GM23338 (cell line): ENCODE data around the gene TERT. TPM values are rescaled to one million over a fixed set of nuclear protein-coding genes. Genes with fewer than 3 reads are reported as not detected.

Experiments
- ATAC-seq: fragments of 200-7000 bp; cut with Tn5 transposase; 3 replicates; pipeline ENCODE4 v1.9.1; 2020
- DNase-seq: peaks from one replicate; pipeline ENCODE4 v3.0.0-alpha.2; 2015; ENCODE audit warnings: low spot score
- H2AFZ ChIP-seq: fragments of 200-600 bp; sonication (generic); 2 replicates; pipeline ENCODE4 v1.8.0; 2016; ENCODE audit warnings: antibody characterized with exemption, mild to moderate bottlenecking, moderate library complexity
- H3F3A ChIP-seq: fragments of 200-600 bp; sonication (generic); replicated peaks from 2 replicates; pipeline ENCODE4 v1.8.0; 2017; ENCODE audit warnings: antibody characterized with exemption, mixed run types, low read depth
- H3K27ac ChIP-seq: fragments of 200-600 bp; sonication (generic); 2 replicates; pipeline ENCODE4 v1.6.1; 2016; ENCODE audit warnings: low read depth
- H3K27me3 ChIP-seq: fragments of 200-600 bp; sonication (generic); 2 replicates; pipeline ENCODE4 v1.8.0; 2016; ENCODE audit warnings: mild to moderate bottlenecking, mixed run types, moderate library complexity; ENCODE audit not compliant: insufficient read depth
- H3K36me3 ChIP-seq: fragments of 200-600 bp; sonication (generic); 2 replicates; pipeline ENCODE4 v1.8.0; 2016; ENCODE audit warnings: mild to moderate bottlenecking; ENCODE audit not compliant: insufficient read depth
- H3K4me1 ChIP-seq: fragments of 200-600 bp; sonication (generic); 2 replicates; pipeline ENCODE4 v1.8.0; 2016; ENCODE audit warnings: mild to moderate bottlenecking, moderate library complexity; ENCODE audit not compliant: insufficient read depth
- H3K4me2 ChIP-seq: fragments of 200-600 bp; sonication (generic); 2 replicates; pipeline ENCODE4 v1.7.1; 2017; ENCODE audit warnings: mixed run types
- H3K4me3 ChIP-seq: fragments of 200-600 bp; sonication (generic); 2 replicates; pipeline ENCODE4 v1.6.1; 2016; ENCODE audit warnings: mixed run types
- H3K79me2 ChIP-seq: fragments of 200-600 bp; sonication (generic); replicated peaks from 2 replicates; pipeline ENCODE4 v1.8.0; 2017; ENCODE audit warnings: mild to moderate bottlenecking; ENCODE audit not compliant: insufficient read depth
- H3K9me2 ChIP-seq: fragments of 200-600 bp; sonication (generic); 2 replicates; pipeline ENCODE4 v1.8.0; 2017; ENCODE audit not compliant: insufficient read depth
- H4K20me1 ChIP-seq: fragments of 200-600 bp; sonication (generic); replicated peaks from 2 replicates; pipeline ENCODE4 v1.8.0; 2017; ENCODE audit warnings: mild to moderate bottlenecking; ENCODE audit not compliant: insufficient read depth
- H3K27ac Mint-ChIP-seq: 2 replicates; pipeline ENCODE4 v1.8.0; 2020; ENCODE audit warnings: inconsistent platforms, mild to moderate bottlenecking, moderate library complexity, mixed read lengths
- H3K27me3 Mint-ChIP-seq: 3 replicates; pipeline ENCODE4 v1.8.0; 2022; ENCODE audit warnings: low read depth, mild to moderate bottlenecking, moderate library complexity, mixed read lengths, inconsistent platforms; ENCODE audit not compliant: insufficient read depth, poor library complexity
- H3K36me3 Mint-ChIP-seq: 3 replicates; pipeline ENCODE4 v1.8.0; 2021; ENCODE audit warnings: low read depth, mild to moderate bottlenecking, inconsistent platforms, moderate library complexity, mixed read lengths
- H3K4me1 Mint-ChIP-seq: 3 replicates; pipeline ENCODE4 v1.8.0; 2020; ENCODE audit warnings: mild to moderate bottlenecking, inconsistent platforms, mixed read lengths
- H3K4me3 Mint-ChIP-seq: 3 replicates; pipeline ENCODE4 v1.8.0; 2021; ENCODE audit warnings: moderate library complexity, mild to moderate bottlenecking, inconsistent platforms, mixed read lengths
- H3K9me3 Mint-ChIP-seq: 3 replicates; pipeline ENCODE4 v1.8.0; 2020; ENCODE audit warnings: moderate library complexity, mild to moderate bottlenecking, inconsistent platforms, mixed read lengths
- CREB1 ChIP-seq: fragments of 250-450 bp; sonication (Bioruptor Pico); IDR thresholded peaks from 2 replicates; pipeline ENCODE4 v1.5.0; 2020; ENCODE audit warnings: low read depth, mild to moderate bottlenecking, moderate library complexity
- EZH2 ChIP-seq: fragments of 200-600 bp; sonication (generic); IDR thresholded peaks from one replicate; pipeline ENCODE4 v1.8.0; 2017; ENCODE audit warnings: antibody characterized with exemption, mild to moderate bottlenecking, low read depth; ENCODE audit not compliant: unreplicated experiment
- EZH2phosphoT487 ChIP-seq: fragments of 200-600 bp; sonication (generic); IDR thresholded peaks from one replicate; pipeline ENCODE4 v1.8.1; 2018; ENCODE audit warnings: antibody characterized with exemption; ENCODE audit not compliant: unreplicated experiment
- JUNB ChIP-seq: IDR thresholded peaks from one replicate; pipeline ENCODE4 v1.6.1; 2016; ENCODE audit warnings: antibody characterized with exemption; ENCODE audit not compliant: unreplicated experiment
- NANOG ChIP-seq: IDR thresholded peaks from 2 replicates; pipeline ENCODE4 v1.6.1; 2016; ENCODE audit warnings: antibody characterized with exemption, borderline replicate concordance
- POLR2AphosphoS5 ChIP-seq: IDR thresholded peaks from 2 replicates; pipeline ENCODE4 v1.6.1; 2016; ENCODE audit warnings: antibody characterized with exemption, low read depth
- STAT1 ChIP-seq: IDR thresholded peaks from one replicate; pipeline ENCODE4 v1.6.1; 2016; ENCODE audit warnings: antibody characterized with exemption; ENCODE audit not compliant: unreplicated experiment
- ZNF114 ChIP-seq: fragments of 250-450 bp; sonication (Bioruptor Pico); IDR thresholded peaks from 2 replicates; pipeline ENCODE4 v1.5.0; 2020; ENCODE audit warnings: mild to moderate bottlenecking, moderate library complexity
- ZNF331 ChIP-seq: fragments of 250-450 bp; sonication (Bioruptor Pico); IDR thresholded peaks from 2 replicates; pipeline ENCODE4 v1.5.0; 2020; ENCODE audit warnings: low read depth, mild to moderate bottlenecking, moderate library complexity
- polyA plus RNA-seq: library from polyadenylated mRNA; unstranded; fragments of >200 nt; fragmentation: Nextera tagmentation; extraction: Ambion mirVana; gene quantifications from 2 replicates; pipeline ENCODE4 v1.2.1, GENCODE V29; 2016
- total RNA-seq: library from RNA; depleted of rRNA; stranded (reverse); fragments of >200 nt; shearing (Covaris generic); gene quantifications from 2 replicates; pipeline ENCODE4 v1.2.3, GENCODE V29; 2014
- TF ChIP-seq, protein P1 (sequence below): IDR thresholded peaks from one replicate; pipeline ENCODE4 v1.6.1; 2018; ENCODE audit warnings: antibody characterized with exemption; ENCODE audit not compliant: unreplicated experiment
- TF ChIP-seq, protein P2 (sequence below): IDR thresholded peaks from 2 replicates; pipeline ENCODE4 v1.6.1; 2016; ENCODE audit warnings: antibody characterized with exemption
- TF ChIP-seq, protein P3 (sequence below), 2 experiments: fragments of 200-600 bp in 1 of 2; sonication (generic) in 1 of 2; conservative IDR thresholded peaks; 2 replicates each; pipeline versions ENCODE4 v1.5.1 to v1.6.1; 2016 to 2017; ENCODE audit warnings: antibody characterized with exemption in 2 of 2, low read depth in 2 of 2, mild to moderate bottlenecking in 2 of 2, moderate library complexity in 1 of 2
- TF ChIP-seq, protein P4 (sequence below): fragments of 250-450 bp; sonication (Bioruptor Pico); IDR thresholded peaks from 2 replicates; pipeline ENCODE4 v1.5.0; 2020; ENCODE audit warnings: mild to moderate bottlenecking, moderate library complexity

The TERT gene
- total and polyA plus RNA-seq, 2 experiments from 2014 or later, result 9.8 to 46.4 TPM

DNA sequence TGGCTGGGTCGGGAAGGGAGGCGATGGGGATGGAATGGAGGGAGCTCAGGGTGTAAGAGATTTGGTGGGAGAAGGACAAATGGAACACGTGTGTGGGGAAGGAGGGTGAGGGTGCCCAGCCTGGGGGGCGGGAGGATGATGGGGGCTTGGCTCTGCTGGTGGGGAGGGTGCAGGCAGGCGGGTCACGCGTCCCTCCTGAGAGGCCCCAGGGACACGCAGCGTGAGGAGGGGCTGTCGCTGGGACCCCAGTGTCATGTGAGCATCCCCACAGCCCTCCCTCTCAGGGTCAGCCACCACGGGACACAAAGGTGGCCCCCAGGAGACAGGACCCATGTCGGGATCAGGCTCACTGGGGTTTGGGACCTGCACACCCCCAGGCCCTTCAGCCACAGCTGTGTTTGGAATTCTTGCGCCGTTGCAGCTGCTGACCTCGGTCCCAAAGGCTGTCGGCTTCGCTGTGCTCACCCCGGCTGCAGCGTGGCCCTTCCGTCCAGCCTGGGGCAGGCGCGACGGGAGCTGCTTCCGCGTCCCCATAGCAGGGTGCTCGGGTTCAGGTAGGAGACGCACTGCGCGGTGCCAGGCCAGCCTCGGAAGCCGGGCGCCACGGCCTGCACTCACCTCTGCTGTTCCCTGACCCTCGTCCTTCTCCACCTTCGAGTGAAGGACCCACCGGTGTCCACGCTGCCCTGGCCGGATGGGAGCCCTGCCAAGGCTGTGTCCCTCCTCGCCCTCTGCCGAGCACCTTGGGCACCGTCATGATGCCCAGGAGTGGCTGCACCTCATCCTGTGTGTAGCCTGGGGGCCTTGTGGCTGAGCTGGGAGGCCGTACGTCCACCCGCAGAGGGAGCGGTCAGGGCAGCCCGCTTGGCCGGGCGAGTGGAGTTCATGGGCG is 88.1 kb downstream of the TERT start:
- Mint-ChIP-seq H3K27me3 (peaks cover 6% of the 10 kb centered on the region), H3K4me3 (no peak overlapping the region), H3K9me3 (no peaks in the 10 kb centered on the region), H3K36me3 (no peaks in the 10 kb centered on the region), H3K4me1 (peaks cover 9% of the 10 kb centered on the region), H3K27ac (no peak overlapping the region)
- Histone ChIP-seq H3K4me2 (no peak overlapping the region), H3K4me1 (no peaks in the 10 kb centered on the region), H3F3A (no peaks in the 10 kb centered on the region), H3K4me3 (no peak overlapping the region), H4K20me1 (no peaks in the 10 kb centered on the region; the same call in 1 of the 2 replicates), H3K27ac (no peak overlapping the region), H3K79me2 (no peaks in the 10 kb centered on the region), H3K27me3 (no peaks in the 10 kb centered on the region), H3K36me3 (no peaks in the 10 kb centered on the region), H3K9me2 (no peaks in the 10 kb centered on the region), H2AFZ (no peak overlapping the region)
- ATAC-seq (no peak), DNase-seq (no peak)
- TF ChIP-seq, protein P1, sequence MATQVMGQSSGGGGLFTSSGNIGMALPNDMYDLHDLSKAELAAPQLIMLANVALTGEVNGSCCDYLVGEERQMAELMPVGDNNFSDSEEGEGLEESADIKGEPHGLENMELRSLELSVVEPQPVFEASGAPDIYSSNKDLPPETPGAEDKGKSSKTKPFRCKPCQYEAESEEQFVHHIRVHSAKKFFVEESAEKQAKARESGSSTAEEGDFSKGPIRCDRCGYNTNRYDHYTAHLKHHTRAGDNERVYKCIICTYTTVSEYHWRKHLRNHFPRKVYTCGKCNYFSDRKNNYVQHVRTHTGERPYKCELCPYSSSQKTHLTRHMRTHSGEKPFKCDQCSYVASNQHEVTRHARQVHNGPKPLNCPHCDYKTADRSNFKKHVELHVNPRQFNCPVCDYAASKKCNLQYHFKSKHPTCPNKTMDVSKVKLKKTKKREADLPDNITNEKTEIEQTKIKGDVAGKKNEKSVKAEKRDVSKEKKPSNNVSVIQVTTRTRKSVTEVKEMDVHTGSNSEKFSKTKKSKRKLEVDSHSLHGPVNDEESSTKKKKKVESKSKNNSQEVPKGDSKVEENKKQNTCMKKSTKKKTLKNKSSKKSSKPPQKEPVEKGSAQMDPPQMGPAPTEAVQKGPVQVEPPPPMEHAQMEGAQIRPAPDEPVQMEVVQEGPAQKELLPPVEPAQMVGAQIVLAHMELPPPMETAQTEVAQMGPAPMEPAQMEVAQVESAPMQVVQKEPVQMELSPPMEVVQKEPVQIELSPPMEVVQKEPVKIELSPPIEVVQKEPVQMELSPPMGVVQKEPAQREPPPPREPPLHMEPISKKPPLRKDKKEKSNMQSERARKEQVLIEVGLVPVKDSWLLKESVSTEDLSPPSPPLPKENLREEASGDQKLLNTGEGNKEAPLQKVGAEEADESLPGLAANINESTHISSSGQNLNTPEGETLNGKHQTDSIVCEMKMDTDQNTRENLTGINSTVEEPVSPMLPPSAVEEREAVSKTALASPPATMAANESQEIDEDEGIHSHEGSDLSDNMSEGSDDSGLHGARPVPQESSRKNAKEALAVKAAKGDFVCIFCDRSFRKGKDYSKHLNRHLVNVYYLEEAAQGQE, result no peak
- TF ChIP-seq CREB1 (CRISPR knock-in tag) (no peak), EZH2phosphoT487 (no peak), NANOG (no peak), ZNF114 (CRISPR knock-in tag) (no peak), STAT1 (no peak), POLR2AphosphoS5 (no peak), EZH2 (no peak), ZNF331 (CRISPR knock-in tag) (no peak), JUNB (no peak)
- TF ChIP-seq, protein P2, sequence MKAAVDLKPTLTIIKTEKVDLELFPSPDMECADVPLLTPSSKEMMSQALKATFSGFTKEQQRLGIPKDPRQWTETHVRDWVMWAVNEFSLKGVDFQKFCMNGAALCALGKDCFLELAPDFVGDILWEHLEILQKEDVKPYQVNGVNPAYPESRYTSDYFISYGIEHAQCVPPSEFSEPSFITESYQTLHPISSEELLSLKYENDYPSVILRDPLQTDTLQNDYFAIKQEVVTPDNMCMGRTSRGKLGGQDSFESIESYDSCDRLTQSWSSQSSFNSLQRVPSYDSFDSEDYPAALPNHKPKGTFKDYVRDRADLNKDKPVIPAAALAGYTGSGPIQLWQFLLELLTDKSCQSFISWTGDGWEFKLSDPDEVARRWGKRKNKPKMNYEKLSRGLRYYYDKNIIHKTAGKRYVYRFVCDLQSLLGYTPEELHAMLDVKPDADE, result no peak
- TF ChIP-seq, protein P3, sequence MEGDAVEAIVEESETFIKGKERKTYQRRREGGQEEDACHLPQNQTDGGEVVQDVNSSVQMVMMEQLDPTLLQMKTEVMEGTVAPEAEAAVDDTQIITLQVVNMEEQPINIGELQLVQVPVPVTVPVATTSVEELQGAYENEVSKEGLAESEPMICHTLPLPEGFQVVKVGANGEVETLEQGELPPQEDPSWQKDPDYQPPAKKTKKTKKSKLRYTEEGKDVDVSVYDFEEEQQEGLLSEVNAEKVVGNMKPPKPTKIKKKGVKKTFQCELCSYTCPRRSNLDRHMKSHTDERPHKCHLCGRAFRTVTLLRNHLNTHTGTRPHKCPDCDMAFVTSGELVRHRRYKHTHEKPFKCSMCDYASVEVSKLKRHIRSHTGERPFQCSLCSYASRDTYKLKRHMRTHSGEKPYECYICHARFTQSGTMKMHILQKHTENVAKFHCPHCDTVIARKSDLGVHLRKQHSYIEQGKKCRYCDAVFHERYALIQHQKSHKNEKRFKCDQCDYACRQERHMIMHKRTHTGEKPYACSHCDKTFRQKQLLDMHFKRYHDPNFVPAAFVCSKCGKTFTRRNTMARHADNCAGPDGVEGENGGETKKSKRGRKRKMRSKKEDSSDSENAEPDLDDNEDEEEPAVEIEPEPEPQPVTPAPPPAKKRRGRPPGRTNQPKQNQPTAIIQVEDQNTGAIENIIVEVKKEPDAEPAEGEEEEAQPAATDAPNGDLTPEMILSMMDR (conservative IDR thresholded peaks at IDR 0.05; ENCODE audit: low read depth in 2 of 2), result no peak
- TF ChIP-seq, protein P4, sequence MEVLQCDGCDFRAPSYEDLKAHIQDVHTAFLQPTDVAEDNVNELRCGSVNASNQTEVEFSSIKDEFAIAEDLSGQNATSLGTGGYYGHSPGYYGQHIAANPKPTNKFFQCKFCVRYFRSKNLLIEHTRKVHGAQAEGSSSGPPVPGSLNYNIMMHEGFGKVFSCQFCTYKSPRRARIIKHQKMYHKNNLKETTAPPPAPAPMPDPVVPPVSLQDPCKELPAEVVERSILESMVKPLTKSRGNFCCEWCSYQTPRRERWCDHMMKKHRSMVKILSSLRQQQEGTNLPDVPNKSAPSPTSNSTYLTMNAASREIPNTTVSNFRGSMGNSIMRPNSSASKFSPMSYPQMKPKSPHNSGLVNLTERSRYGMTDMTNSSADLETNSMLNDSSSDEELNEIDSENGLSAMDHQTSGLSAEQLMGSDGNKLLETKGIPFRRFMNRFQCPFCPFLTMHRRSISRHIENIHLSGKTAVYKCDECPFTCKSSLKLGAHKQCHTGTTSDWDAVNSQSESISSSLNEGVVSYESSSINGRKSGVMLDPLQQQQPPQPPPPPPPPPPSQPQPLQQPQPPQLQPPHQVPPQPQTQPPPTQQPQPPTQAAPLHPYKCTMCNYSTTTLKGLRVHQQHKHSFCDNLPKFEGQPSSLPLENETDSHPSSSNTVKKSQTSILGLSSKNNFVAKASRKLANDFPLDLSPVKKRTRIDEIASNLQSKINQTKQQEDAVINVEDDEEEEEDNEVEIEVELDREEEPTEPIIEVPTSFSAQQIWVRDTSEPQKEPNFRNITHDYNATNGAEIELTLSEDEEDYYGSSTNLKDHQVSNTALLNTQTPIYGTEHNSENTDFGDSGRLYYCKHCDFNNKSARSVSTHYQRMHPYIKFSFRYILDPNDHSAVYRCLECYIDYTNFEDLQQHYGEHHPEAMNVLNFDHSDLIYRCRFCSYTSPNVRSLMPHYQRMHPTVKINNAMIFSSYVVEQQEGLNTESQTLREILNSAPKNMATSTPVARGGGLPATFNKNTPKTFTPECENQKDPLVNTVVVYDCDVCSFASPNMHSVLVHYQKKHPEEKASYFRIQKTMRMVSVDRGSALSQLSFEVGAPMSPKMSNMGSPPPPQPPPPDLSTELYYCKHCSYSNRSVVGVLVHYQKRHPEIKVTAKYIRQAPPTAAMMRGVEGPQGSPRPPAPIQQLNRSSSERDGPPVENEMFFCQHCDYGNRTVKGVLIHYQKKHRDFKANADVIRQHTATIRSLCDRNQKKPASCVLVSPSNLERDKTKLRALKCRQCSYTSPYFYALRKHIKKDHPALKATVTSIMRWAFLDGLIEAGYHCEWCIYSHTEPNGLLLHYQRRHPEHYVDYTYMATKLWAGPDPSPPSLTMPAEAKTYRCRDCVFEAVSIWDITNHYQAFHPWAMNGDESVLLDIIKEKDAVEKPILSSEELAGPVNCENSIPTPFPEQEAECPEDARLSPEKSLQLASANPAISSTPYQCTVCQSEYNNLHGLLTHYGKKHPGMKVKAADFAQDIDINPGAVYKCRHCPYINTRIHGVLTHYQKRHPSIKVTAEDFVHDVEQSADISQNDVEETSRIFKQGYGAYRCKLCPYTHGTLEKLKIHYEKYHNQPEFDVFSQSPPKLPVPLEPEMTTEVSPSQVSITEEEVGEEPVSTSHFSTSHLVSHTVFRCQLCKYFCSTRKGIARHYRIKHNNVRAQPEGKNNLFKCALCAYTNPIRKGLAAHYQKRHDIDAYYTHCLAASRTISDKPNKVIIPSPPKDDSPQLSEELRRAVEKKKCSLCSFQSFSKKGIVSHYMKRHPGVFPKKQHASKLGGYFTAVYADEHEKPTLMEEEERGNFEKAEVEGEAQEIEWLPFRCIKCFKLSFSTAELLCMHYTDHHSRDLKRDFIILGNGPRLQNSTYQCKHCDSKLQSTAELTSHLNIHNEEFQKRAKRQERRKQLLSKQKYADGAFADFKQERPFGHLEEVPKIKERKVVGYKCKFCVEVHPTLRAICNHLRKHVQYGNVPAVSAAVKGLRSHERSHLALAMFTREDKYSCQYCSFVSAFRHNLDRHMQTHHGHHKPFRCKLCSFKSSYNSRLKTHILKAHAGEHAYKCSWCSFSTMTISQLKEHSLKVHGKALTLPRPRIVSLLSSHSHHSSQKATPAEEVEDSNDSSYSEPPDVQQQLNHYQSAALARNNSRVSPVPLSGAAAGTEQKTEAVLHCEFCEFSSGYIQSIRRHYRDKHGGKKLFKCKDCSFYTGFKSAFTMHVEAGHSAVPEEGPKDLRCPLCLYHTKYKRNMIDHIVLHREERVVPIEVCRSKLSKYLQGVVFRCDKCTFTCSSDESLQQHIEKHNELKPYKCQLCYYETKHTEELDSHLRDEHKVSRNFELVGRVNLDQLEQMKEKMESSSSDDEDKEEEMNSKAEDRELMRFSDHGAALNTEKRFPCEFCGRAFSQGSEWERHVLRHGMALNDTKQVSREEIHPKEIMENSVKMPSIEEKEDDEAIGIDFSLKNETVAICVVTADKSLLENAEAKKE (CRISPR knock-in tag), result no peak
